Prostate gland (tissue), 2 donors: ENCODE data around the gene ANKRD13A. TPM values are rescaled to one million over a fixed set of nuclear protein-coding genes. Genes with fewer than 3 reads are reported as not detected.
"Not testable (repeated sequence)": the region's sequence is repeated elsewhere in the genome, so short reads cannot be mapped to it uniquely, and the experiment has no call there.

Experiments used
- DNase-seq: peaks from one replicate; pipeline ENCODE4 v3.0.0-alpha.2; 2019; ENCODE audit warnings: low spot score
- H3K27ac ChIP-seq, 2 donors: fragments of 200-600 bp; sonication (generic); 2 replicates each; pipeline ENCODE4 v1.5.1; 2017 to 2019
- H3K27me3 ChIP-seq: fragments of 200-600 bp; sonication (generic); replicated peaks from 2 replicates; pipeline ENCODE4 v1.5.1; 2019; ENCODE audit not compliant: insufficient read depth
- H3K36me3 ChIP-seq, 2 donors: fragments of 200-600 bp; sonication (generic); 1 replicate in 1 of 2; 2 replicates in 1 of 2; pipeline versions ENCODE4 v1.5.1 to v1.8.1; 2017 to 2019
- H3K4me1 ChIP-seq: fragments of 200-600 bp; sonication (generic); replicated peaks from 2 replicates; pipeline ENCODE4 v1.5.1; 2019
- H3K4me3 ChIP-seq, 2 donors: fragments of 200-600 bp; sonication (generic); 2 replicates each; pipeline ENCODE4 v1.5.1; 2017 to 2019
- H3K9me3 ChIP-seq: fragments of 200-600 bp; sonication (generic); 2 replicates; pipeline ENCODE4 v1.5.1; 2017
- CTCF ChIP-seq, 4 experiments: fragments of 200-600 bp in 2 of 4; fragments of 450-650 bp in 2 of 4; sonication (generic) in 2 of 4; IDR thresholded peaks; 1 replicate in 3 of 4; 2 replicates in 1 of 4; pipeline ENCODE4 v1.5.1; 2016 to 2019; ENCODE audit warnings: antibody characterized with exemption in 4 of 4, mild to moderate bottlenecking in 2 of 4, moderate library complexity in 2 of 4
- POLR2A ChIP-seq: fragments of 450-650 bp; IDR thresholded peaks from one replicate; pipeline ENCODE4 v1.6.1; 2016; ENCODE audit warnings: antibody characterized with exemption, mild to moderate bottlenecking
- POLR2AphosphoS5 ChIP-seq: sonication (generic); formaldehyde crosslinking; IDR thresholded peaks from one replicate; pipeline ENCODE4 v1.6.1; 2017; ENCODE audit warnings: antibody characterized with exemption
- WGBS: methylation state at CpG from one replicate; pipeline ENCODE4 v1.1.5; 2018; 5-methylcytosine and 5-hydroxymethylcytosine counted together
- intact Hi-C: fragments of 100-400 bp; cut with DNase I; formaldehyde crosslinking; loops from one replicate; pipeline ENCODE4 v1.14.2; 2022
- small RNA-seq, 2 donors: library from RNA; depleted of rRNA; stranded (forward); fragments of <200 nt; gene quantifications; one replicate each; pipeline ENCODE3, GENCODE V24; 2016
- total RNA-seq, 2 donors: library from RNA; depleted of rRNA; stranded (reverse); fragments of >200 nt; gene quantifications; one replicate each; pipeline ENCODE4 v1.1.0, GENCODE V29; 2016

Gene ANKRD13A
- total RNA-seq, 2 donors from 2014 or later = 76.1 to 87.4 TPM

GRCh38 chr12:110084314-110085015, 85.2 kb downstream of the ANKRD13A start:
- Histone ChIP-seq H3K4me1 (no peaks in the 10 kb centered on the region), H3K27me3 (no peaks in the 10 kb centered on the region), H3K4me3 (no peak overlapping the region), H3K9me3 (no peaks in the 10 kb centered on the region), H3K27ac (no peak overlapping the region), H3K36me3 (no peaks in the 10 kb centered on the region)
- DNase-seq = no peak
- TF ChIP-seq POLR2A (no peak), POLR2AphosphoS5 (no peak), CTCF (IDR thresholded peaks at IDR 0.05) (no peak)
- WGBS = 62% methylated on average over 4 of the region's 4 CpGs
- intact Hi-C loops = no loop called here

- H3K4me1 ChIP-seq, DNase-seq, intact Hi-C loops, H3K27me3 ChIP-seq, H3K36me3 ChIP-seq, H3K9me3 ChIP-seq, H3K4me3 ChIP-seq, H3K27ac ChIP-seq: not testable (repeated sequence)
- 85% methylated on average over 6 of the region's 6 CpGs for WGBS
These were observed 89.0 kb downstream of the ANKRD13A start for GRCh38 chr12:110088216-110088615.

- Histone ChIP-seq H3K36me3 (no peaks in the 10 kb centered on the region), H3K9me3 (no peaks in the 10 kb centered on the region), H3K4me1 (no peaks in the 10 kb centered on the region), H3K4me3 (no peak overlapping the region), H3K27ac (no peak overlapping the region), H3K27me3 (no peaks in the 10 kb centered on the region)
- WGBS = 84% methylated on average over 5 of the region's 5 CpGs
- TF ChIP-seq CTCF (IDR thresholded peaks at IDR 0.05) = no peak
- no peak for TF ChIP-seq POLR2A
- TF ChIP-seq POLR2AphosphoS5 = no peak
- no peak for DNase-seq
- intact Hi-C loops = no loop called here
These were observed 89.7 kb downstream of the ANKRD13A start for GRCh38 chr12:110088936-110089335.

Small RNAs within 50 kb of the gene (small RNA-seq; reads per million reads assigned to genes)
- gene AC007546.2 = 0 reads per million in 2 donors

Other genes starting within 250 kb of the ANKRD13A start
- gene TRPV4, start 166.0 kb upstream of the ANKRD13A start, total RNA-seq = 1 to 10 TPM; 4.6 to 8.0 TPM
- 10 to 100 TPM; 67.2 to 87.1 TPM for gene GLTP, start 118.9 kb upstream of the ANKRD13A start, total RNA-seq
- 10 to 100 TPM; 18.9 to 26.3 TPM for gene TCHP, start 99.2 kb upstream of the ANKRD13A start, total RNA-seq
- gene GIT2, start 3.1 kb upstream of the ANKRD13A start, total RNA-seq = 10 to 100 TPM; 20.9 to 43.3 TPM
- 10 to 100 TPM; 20.4 to 26.1 TPM for gene C12orf76, start 49.1 kb downstream of the ANKRD13A start, total RNA-seq
- gene IFT81, start 124.9 kb downstream of the ANKRD13A start, total RNA-seq = 10 to 100 TPM; 11.2 to 16.1 TPM